GM12891 (cell line): Measurements from ENCODE around the gene OCIAD1.
"Not testable (repeated sequence)": the region's sequence is repeated elsewhere in the genome, so short reads cannot be mapped to it uniquely, and the experiment has no call there.

Experiments
- DNase-seq: peaks from one replicate; pipeline ENCODE4 v3.0.0; 2011; ENCODE audit warnings: low spot score; ENCODE audit not compliant: insufficient read length
- FAIRE-seq: peaks from 2 replicates; lab custom pipeline; 2011; peaks lifted over from hg19 to GRCh38; lab: Jason Lieb, UNC
- PAX5 ChIP-seq: IDR thresholded peaks from 2 replicates; pipeline ENCODE4 v1.6.1; 2011; ENCODE audit warnings: low read length, moderate library complexity, mild to moderate bottlenecking; ENCODE audit not compliant: insufficient read depth, severe bottlenecking
- POLR2A ChIP-seq: IDR thresholded peaks from 2 replicates; pipeline ENCODE4 v1.6.1; 2011; ENCODE audit warnings: low read depth, low read length, control low read depth
- POLR2AphosphoS5 ChIP-seq: IDR thresholded peaks from 2 replicates; pipeline ENCODE4 v1.6.1; 2011; ENCODE audit warnings: low read depth, low read length, control low read depth
- POU2F2 ChIP-seq: IDR thresholded peaks from 2 replicates; pipeline ENCODE4 v1.6.1; 2011; ENCODE audit warnings: low read depth, mild to moderate bottlenecking, control low read depth, low read length, moderate library complexity
- SPI1 ChIP-seq: IDR thresholded peaks from 2 replicates; pipeline ENCODE4 v1.6.1; 2011; ENCODE audit warnings: low read depth, low read length, control low read depth
- TAF1 ChIP-seq: IDR thresholded peaks from 2 replicates; pipeline ENCODE4 v1.6.1; 2011; ENCODE audit warnings: low read depth, low read length, control low read depth

The OCIAD1 gene

DNA sequence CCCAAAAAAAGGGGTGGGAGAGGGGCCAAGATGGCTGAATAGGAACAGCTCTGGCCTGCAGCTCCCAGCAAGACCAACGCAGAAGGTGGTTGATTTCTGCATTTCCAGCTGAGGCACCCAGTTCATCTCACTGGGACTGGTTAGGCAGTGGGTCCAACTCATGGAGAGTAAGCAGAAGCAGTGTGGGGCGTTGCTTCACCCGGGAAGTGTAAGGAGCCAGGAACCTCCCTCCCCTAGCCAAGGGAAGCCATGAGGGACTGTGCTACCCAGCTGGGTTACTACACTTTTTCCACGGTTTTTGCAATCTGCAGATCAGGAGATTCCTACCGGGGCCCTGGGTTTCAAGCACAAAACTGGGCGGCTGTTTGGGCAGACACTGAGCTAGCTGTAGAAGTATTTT, 13.9 kb upstream of the OCIAD1 start:
- no peak for DNase-seq
- no peak for FAIRE-seq
- TF ChIP-seq POLR2AphosphoS5 (no peak), SPI1 (no peak)

DNA sequence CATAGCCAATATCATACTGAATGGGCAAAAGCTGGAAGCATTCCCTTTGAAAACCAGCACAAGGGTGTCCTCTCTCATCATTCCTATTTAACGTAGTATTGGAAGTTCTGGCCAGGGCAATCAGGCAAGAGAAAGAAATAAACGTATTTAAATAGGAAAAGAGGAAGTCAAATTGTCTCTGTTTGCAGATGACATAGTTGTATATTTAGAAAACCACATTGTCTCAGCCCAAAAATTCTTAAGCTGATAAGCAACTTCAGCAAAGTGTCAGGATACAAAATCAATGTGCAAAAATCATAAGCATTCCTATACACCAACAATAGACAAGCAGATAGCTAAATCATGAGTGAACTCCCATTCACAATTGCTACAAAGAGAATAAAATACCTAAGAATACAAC, 9.5 kb upstream of the OCIAD1 start:
- DNase-seq, FAIRE-seq: not testable (repeated sequence)
- TF ChIP-seq SPI1, result peak; percentile 73

- FAIRE-seq (no peak), DNase-seq (no peak)
These were observed 3.3 kb upstream of the OCIAD1 start for GRCh38 chr4:48827622-48828021.

DNA sequence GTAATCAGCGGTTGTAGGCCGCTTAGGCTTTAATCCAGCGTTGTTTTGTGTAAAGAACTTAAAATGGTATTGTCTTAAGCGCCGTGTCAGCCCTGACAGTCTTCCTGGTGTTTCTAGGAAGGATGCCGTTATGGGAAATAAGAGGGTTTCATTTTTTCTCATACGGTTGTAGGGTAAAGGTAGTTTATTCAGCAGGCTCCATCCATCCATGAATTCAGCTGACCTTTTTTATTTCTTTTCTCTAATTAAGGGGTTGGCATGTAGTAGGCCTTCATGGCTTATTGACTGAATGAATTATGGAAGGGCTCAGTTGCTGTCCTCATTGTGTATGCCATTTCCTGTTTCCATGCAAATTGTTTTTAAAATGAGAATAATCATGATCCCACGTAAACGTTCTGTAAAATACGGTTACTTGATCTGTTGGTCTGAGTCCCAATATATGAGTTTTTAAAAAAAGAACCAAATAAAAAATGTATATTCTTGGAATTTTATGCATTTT, 693 bp downstream of the OCIAD1 start:
- DNase-seq, result no peak
- FAIRE-seq, result no peak
- TF ChIP-seq SPI1, result peak; percentile 43; the same call in 1 of the 2 replicates
- TF ChIP-seq POLR2A, result no peak

More at GRCh38 chr4:48827622-48828021, 3.3 kb upstream of the OCIAD1 start:
- no peak for TF ChIP-seq PAX5
- TF ChIP-seq POU2F2, result no peak
- TF ChIP-seq SPI1, result no peak
- TF ChIP-seq POLR2A, result no peak
- no peak for TF ChIP-seq TAF1
- no peak for TF ChIP-seq POLR2AphosphoS5

- DNase-seq (no peak), FAIRE-seq (no peak)
- no peak for TF ChIP-seq POU2F2
- no peak for TF ChIP-seq POLR2AphosphoS5
- no peak for TF ChIP-seq SPI1
- TF ChIP-seq PAX5, result no peak
- no peak for TF ChIP-seq POLR2A
- TF ChIP-seq TAF1, result no peak
These were observed 1.7 kb downstream of the OCIAD1 start for GRCh38 chr4:48832571-48832970.

- no peak for DNase-seq
- TF ChIP-seq POU2F2, result no peak
- no peak for TF ChIP-seq PAX5
- TF ChIP-seq TAF1, result no peak
- no peak for TF ChIP-seq POLR2A
- no peak for TF ChIP-seq SPI1
- no peak for FAIRE-seq
These were observed 5.8 kb downstream of the OCIAD1 start for GRCh38 chr4:48836658-48837057.

- TF ChIP-seq POLR2AphosphoS5, result 0 out of 2 replicates have a peak, but pooled peaks have one; percentile 33
- TF ChIP-seq PAX5, result no peak
- FAIRE-seq (peak; percentile 74), DNase-seq (no peak)
These were observed 10.3 kb downstream of the OCIAD1 start for GRCh38 chr4:48841045-48841827.

DNA sequence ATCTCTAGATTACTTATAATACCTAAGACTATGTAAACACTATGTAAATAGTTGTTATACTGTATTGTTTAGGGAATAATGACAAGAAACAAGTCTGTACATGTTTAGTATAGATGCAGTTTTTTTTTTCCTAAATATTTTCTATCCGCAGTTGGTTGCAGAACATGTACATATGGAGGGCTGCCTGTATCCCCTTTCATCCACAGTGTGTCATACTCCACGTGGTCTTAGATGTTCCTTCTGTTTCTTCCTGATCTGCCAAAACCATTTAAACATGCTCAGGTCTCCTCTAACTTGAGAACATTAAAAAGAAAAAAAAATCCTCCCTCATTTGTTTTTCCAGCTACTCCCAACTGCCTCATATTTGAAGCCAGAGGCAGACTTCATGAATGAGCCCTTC, 14.0 kb downstream of the OCIAD1 start:
- FAIRE-seq (no peak), DNase-seq (no peak)
- TF ChIP-seq PAX5, result no peak
- TF ChIP-seq TAF1, result no peak
- no peak for TF ChIP-seq SPI1

- not testable (repeated sequence) for FAIRE-seq, DNase-seq
These were observed 17.9 kb downstream of the OCIAD1 start for GRCh38 chr4:48848799-48849198.

DNA sequence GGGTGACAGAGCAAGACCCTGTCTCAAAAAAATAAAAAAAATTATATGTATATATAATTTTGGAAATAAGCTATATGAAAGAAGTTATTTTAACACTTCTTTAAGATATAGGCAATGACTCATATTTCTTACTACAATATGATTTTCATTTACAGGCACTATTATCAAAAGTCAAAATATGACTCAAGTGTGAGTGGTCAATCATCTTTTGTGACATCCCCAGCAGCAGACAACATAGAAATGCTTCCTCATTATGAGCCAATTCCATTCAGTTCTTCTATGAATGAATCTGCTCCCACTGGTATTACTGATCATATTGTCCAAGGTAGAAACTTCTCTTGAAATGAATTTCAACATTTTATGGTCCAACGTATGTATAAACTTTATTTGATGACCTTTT, 20.8 kb downstream of the OCIAD1 start:
- no peak for DNase-seq
- FAIRE-seq, result no peak
- no peak for TF ChIP-seq POLR2AphosphoS5
- TF ChIP-seq PAX5, result no peak

GRCh38 chr4:48853604-48854394, 22.9 kb downstream of the OCIAD1 start:
- TF ChIP-seq POU2F2 (no peak), PAX5 (no peak), SPI1 (no peak), TAF1 (no peak), POLR2A (no peak), POLR2AphosphoS5 (no peak)
- FAIRE-seq, result no peak
- DNase-seq, result no peak

DNA sequence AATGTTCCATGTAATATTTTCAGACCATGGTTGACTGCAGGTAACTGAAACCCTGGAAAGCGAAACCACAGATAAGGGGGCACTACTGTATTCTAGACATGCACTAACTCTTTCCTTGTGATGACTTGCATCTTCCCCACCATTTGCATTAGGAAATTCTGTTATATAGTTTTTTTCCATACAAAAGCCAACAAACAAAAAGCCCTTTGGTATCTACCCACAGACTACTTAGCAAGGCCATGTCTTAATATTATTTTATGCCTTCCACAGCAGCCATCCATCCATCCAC, 23.5 kb downstream of the OCIAD1 start:
- TF ChIP-seq PAX5 (no peak), POU2F2 (no peak), TAF1 (no peak), SPI1 (no peak), POLR2AphosphoS5 (no peak), POLR2A (no peak)
- FAIRE-seq (no peak), DNase-seq (no peak)
